Stromal cell of bone marrow (primary cell): Measurements from ENCODE around the gene NCAPD2.
"Not testable (repeated sequence)": the region's sequence is repeated elsewhere in the genome, so short reads cannot be mapped to it uniquely, and the experiment has no call there.

Experiments
- DNase-seq: peaks from one replicate; pipeline ENCODE4 v3.0.0-alpha.2; 2012; ENCODE audit warnings: low read depth

NCAPD2 gene

DNA sequence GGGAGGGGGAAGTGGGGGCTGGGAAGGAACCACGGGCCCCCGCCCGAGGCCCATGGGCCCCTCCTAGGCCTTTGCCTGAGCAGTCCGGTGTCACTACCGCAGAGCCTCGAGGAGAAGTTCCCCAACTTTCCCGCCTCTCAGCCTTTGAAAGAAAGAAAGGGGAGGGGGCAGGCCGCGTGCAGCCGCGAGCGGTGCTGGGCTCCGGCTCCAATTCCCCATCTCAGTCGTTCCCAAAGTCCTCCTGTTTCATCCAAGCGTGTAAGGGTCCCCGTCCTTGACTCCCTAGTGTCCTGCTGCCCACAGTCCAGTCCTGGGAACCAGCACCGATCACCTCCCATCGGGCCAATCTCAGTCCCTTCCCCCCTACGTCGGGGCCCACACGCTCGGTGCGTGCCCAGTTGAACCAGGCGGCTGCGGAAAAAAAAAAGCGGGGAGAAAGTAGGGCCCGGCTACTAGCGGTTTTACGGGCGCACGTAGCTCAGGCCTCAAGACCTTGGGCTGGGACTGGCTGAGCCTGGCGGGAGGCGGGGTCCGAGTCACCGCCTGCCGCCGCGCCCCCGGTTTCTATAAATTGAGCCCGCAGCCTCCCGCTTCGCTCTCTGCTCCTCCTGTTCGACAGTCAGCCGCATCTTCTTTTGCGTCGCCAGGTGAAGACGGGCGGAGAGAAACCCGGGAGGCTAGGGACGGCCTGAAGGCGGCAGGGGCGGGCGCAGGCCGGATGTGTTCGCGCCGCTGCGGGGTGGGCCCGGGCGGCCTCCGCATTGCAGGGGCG, 40.2 kb downstream of the NCAPD2 start, which contains the start of gene GAPDH:
Gene GAPDH (plus strand): TSS at position 595 of the 772 bp plus-strand sequence. CDS start 316 bp downstream, outside the sequence.
- peak; percentile 96 for DNase-seq

DNA sequence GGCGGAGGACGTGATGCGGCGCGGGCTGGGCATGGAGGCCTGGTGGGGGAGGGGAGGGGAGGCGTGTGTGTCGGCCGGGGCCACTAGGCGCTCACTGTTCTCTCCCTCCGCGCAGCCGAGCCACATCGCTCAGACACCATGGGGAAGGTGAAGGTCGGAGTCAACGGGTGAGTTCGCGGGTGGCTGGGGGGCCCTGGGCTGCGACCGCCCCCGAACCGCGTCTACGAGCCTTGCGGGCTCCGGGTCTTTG, 40.7 kb downstream of the NCAPD2 start:
- no peak for DNase-seq

DNA sequence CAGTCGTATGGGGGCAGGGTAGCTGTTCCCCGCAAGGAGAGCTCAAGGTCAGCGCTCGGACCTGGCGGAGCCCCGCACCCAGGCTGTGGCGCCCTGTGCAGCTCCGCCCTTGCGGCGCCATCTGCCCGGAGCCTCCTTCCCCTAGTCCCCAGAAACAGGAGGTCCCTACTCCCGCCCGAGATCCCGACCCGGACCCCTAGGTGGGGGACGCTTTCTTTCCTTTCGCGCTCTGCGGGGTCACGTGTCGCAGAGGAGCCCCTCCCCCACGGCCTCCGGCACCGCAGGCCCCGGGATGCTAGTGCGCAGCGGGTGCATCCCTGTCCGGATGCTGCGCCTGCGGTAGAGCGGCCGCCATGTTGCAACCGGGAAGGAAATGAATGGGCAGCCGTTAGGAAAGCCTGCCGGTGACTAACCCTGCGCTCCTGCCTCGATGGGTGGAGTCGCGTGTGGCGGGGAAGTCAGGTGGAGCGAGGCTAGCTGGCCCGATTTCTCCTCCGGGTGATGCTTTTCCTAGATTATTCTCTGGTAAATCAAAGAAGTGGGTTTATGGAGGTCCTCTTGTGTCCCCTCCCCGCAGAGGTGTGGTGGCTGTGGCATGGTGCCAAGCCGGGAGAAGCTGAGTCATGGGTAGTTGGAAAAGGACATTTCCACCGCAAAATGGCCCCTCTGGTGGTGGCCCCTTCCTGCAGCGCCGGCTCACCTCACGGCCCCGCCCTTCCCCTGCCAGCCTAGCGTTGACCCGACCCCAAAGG, 41.2 kb downstream of the NCAPD2 start:
- peak; percentile 66 for DNase-seq

DNA sequence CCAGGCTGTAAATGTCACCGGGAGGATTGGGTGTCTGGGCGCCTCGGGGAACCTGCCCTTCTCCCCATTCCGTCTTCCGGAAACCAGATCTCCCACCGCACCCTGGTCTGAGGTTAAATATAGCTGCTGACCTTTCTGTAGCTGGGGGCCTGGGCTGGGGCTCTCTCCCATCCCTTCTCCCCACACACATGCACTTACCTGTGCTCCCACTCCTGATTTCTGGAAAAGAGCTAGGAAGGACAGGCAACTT, 41.7 kb downstream of the NCAPD2 start:
- DNase-seq: no peak

DNA sequence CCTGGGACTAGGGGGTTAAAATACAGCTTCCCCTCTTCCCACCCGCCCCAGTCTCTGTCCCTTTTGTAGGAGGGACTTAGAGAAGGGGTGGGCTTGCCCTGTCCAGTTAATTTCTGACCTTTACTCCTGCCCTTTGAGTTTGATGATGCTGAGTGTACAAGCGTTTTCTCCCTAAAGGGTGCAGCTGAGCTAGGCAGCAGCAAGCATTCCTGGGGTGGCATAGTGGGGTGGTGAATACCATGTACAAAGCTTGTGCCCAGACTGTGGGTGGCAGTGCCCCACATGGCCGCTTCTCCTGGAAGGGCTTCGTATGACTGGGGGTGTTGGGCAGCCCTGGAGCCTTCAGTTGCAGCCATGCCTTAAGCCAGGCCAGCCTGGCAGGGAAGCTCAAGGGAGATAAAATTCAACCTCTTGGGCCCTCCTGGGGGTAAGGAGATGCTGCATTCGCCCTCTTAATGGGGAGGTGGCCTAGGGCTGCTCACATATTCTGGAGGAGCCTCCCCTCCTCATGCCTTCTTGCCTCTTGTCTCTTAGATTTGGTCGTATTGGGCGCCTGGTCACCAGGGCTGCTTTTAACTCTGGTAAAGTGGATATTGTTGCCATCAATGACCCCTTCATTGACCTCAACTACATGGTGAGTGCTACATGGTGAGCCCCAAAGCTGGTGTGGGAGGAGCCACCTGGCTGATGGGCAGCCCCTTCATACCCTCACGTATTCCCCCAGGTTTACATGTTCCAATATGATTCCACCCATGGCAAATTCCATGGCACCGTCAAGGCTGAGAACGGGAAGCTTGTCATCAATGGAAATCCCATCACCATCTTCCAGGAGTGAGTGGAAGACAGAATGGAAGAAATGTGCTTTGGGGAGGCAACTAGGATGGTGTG, 42.3 kb downstream of the NCAPD2 start:
- DNase-seq: no peak

DNA sequence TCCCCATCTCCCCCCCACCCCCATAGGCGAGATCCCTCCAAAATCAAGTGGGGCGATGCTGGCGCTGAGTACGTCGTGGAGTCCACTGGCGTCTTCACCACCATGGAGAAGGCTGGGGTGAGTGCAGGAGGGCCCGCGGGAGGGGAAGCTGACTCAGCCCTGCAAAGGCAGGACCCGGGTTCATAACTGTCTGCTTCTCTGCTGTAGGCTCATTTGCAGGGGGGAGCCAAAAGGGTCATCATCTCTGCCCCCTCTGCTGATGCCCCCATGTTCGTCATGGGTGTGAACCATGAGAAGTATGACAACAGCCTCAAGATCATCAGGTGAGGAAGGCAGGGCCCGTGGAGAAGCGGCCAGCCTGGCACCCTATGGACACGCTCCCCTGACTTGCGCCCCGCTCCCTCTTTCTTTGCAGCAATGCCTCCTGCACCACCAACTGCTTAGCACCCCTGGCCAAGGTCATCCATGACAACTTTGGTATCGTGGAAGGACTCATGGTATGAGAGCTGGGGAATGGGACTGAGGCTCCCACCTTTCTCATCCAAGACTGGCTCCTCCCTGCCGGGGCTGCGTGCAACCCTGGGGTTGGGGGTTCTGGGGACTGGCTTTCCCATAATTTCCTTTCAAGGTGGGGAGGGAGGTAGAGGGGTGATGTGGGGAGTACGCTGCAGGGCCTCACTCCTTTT, 43.1 kb downstream of the NCAPD2 start:
- no peak for DNase-seq

DNA sequence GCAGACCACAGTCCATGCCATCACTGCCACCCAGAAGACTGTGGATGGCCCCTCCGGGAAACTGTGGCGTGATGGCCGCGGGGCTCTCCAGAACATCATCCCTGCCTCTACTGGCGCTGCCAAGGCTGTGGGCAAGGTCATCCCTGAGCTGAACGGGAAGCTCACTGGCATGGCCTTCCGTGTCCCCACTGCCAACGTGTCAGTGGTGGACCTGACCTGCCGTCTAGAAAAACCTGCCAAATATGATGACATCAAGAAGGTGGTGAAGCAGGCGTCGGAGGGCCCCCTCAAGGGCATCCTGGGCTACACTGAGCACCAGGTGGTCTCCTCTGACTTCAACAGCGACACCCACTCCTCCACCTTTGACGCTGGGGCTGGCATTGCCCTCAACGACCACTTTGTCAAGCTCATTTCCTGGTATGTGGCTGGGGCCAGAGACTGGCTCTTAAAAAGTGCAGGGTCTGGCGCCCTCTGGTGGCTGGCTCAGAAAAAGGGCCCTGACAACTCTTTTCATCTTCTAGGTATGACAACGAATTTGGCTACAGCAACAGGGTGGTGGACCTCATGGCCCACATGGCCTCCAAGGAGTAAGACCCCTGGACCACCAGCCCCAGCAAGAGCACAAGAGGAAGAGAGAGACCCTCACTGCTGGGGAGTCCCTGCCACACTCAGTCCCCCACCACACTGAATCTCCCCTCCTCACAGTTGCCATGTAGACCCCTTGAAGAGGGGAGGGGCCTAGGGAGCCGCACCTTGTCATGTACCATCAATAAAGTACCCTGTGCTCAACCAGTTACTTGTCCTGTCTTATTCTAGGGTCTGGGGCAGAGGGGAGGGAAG, 43.9 kb downstream of the NCAPD2 start:
- not testable (repeated sequence) for DNase-seq

DNA sequence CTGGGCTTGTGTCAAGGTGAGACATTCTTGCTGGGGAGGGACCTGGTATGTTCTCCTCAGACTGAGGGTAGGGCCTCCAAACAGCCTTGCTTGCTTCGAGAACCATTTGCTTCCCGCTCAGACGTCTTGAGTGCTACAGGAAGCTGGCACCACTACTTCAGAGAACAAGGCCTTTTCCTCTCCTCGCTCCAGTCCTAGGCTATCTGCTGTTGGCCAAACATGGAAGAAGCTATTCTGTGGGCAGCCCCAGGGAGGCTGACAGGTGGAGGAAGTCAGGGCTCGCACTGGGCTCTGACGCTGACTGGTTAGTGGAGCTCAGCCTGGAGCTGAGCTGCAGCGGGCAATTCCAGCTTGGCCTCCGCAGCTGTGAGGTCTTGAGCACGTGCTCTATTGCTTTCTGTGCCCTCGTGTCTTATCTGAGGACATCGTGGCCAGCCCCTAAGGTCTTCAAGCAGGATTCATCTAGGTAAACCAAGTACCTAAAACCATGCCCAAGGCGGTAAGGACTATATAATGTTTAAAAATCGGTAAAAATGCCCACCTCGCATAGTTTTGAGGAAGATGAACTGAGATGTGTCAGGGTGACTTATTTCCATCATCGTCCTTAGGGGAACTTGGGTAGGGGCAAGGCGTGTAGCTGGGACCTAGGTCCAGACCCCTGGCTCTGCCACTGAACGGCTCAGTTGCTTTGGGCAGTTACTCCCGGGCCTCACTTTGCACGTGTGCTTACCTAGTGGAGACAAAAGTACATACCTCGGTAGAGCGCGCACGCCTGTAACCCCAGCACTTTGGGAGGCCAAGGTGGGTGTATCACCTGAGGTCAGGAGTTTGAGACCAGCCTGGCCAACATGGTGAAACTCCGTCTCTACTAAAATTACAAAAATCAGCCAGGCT, 44.8 kb downstream of the NCAPD2 start:
- no peak for DNase-seq

DNA sequence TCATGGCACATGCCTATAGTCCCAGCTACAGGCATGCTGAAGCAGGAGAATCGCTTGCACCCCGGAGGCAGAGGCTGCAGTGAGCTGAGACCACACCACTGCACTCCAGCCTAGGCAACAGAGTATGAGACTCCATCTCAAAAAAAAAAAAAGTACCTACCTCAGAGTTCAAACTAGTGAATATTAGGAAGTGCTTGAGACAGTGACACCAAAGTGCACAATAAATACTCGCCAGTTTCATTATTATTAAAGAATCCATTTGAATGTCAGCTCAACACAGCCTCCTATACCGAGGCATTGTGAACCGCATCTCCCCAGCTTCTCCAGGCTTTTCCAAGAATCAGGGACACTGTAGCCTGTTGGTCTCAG, 45.4 kb downstream of the NCAPD2 start:
- DNase-seq: no peak

DNA sequence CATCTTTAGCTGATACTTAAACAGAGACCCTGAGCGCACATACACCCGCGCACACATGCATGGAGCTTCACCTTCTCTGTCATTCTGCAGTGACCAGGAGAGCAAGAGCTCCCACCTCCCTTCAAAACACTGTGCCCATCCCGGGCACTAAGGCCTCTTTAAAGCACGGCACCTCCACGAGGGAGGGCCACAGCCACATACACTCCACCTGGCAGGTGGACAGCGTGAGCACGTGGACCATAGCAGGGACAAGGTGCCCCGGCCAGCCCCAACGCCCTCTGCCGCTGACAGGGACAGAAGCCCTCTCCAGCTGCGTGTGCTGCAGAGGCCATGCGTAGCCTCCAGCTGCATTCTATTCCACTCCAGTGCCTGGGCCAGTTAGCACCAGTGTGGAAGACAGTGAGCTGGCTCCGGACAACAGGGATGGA, 45.8 kb downstream of the NCAPD2 start:
- no peak for DNase-seq

DNA sequence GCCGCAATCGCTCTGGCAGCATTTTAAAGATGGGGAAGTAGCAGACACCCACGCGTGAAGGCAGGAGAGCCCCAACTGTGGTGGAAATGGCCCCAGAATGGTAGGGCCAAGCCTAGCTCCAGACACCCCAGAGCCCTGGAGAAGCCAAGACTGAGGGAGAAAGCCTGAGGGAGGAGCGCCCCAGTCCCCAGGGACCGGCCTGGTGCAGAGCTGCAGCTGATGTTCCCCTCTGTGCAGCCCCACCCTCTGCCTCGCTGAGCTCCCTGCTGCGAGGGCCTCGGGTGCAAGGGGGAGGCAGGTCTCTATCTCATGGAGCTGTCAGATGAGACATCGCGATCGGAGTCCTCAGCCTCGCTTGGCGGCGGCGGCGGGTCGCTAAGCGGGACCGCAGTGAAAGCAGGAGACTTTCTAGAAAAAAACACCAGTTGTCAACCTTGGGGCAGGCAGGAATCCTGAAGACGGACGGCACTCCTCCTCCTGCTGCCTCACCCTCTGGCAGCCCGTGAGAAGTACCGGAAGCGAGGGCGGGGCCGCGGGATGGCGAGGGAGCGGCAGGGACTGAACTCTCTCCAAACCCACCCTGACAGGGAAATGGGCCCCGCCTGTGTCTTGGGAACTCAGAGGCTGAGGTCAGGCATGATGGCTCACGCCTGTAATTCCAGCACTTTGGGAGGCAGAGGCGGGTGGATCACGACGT, 46.4 kb downstream of the NCAPD2 start:
- peak; percentile 94 for DNase-seq

DNA sequence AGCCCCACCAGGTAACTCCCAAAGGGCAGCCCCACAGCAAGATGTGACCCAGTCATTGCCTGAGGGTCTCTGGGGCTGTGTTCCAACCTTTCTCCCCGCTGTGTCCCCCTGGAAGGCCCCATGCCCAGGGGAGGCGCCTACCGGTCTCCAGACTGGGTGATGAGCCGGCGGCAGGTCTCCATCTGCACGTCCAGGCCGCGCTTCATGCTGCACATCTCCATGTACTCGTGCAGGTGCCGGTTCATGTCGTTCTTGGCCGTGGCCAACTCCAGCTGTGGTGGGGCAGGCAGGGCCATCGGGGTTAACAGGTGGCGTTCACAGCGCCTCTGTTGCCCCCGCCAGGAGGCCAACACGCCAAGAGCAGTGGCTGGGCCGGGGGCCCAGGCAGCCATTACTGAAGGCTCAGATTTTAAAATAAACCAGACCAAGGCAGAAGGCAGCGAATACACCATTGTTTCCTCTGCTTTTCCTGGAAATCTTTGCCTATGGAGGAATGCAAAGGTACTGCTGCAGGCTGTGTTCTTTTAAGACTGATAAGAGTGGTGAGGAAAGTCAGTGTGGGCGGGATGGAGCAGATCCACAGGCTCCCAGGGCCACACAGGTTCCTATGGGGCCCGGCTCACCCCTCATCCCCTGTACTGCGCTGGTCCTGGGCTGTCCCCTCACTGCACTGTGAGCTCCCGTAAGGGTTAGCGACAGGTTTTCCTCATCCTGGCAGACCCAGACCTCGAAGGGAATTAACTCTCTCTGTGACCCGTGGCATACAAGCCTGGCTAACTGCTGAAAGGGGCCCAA, 47.7 kb downstream of the NCAPD2 start:
- no peak for DNase-seq

DNA sequence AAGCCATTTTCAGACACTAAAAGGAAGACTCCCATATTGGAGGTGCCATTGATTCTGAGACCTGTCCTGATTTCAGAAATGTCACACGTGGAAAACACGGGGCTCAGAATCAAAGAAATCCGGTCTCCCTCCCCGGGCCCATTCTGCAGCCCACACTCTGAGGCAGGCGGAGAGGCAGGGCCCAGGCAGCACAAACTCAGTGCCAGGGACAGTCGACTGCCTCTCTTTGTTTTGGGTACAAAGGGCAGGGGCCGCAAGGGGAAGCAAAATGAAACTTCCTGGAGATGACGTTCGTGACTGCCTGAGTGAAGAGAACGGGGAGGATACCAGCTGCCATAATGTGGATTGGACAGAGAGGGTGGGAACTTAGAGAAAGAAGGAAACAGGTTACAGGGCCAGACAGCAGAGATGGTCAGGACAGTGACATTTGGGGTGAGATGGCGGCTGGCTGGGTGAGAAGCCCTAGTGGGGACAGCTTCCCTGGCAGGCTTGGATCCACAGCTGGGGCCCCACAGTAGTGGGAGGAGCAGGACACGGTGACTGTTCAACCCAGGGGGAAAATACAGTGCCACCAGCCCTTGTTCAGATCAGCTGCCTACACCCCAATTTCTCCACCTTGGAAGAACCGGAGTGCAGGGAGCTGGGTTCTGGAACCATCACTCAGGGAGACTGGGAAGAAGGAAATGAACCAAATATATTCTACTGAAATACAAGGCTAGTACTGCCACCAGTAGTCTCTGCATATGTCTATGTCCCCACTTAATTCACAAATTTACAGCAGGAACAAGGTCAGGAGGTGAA, 48.5 kb downstream of the NCAPD2 start:
- DNase-seq: no peak

DNA sequence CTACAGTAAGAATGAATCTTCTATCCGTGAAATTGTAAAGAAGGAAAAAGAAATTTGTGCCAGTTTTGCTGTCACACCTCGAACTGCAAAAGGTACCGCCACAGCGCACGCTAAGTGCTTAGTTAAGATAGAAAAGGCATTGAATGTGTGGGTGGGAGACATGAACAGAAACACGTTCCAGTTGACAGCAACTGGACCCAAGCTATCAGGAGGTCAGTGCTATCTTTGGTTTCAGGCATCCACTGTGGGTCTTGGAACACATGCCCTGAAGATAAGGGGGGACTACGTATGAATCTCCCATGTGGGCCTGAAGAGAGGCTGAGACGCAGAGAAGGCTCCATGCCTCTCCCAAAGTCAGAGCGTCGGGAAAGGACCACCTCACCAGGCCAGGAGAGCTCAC, 52.1 kb downstream of the NCAPD2 start:
- DNase-seq: no peak

DNA sequence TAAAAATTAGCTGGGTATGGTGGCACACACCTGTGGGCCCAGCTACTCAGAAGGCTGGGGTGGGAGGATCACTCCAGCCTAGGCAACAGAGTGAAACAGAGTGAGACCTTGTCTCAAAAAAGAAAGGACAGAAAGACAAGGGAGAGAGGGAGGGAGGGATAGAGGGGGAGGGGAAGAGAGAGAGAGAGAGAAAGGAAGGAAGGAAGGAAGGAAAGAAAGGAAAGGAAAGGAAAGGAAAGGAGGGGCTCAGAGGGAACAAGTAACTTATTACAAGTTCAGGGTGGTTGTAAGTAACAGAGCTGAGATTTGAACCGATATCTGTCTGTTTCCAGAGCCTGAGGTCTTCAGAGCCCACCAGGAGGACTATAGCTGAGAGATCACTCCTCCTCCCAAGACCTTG, 53.7 kb downstream of the NCAPD2 start:
- DNase-seq: no peak

DNA sequence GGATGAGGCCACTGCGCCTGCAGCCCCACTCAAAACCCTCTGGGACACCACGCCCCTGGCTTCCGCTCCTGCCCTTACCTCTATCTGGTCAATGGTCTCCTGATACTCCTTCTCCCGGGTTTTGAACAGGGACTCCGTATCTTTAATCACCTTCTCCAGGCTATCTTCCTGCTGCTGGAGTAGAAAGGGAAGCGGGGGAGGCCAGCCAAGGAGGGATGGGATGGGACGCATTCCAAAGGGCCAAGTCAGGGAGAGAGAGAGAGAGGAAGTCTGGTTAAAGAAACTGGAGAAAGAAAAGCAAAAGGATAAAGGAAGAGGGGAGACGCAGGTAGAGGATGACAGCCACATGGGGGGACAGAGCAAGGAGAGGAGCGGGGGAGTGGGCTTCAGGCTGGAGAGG, 54.1 kb downstream of the NCAPD2 start:
- DNase-seq: no peak

DNA sequence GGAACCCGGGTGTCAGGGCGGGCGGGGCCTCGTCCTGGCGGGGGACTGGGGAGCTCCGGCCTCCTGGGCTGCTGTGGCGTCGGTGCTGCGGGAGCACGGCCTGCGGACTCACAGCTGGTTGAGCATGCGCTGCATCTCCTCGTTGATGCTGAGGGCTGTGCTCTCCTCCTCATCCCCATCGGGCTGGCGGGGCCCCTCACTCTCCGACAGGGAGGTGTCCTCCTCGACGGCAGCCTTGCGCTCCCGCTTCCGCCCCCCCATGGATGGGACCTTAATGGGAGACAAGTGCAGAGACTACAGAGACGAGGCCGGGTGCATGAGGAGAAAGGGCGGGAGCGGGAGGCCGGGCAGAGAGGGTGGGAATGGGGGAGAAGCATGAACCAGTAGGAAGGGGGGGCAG, 54.7 kb downstream of the NCAPD2 start:
- no peak for DNase-seq

DNA sequence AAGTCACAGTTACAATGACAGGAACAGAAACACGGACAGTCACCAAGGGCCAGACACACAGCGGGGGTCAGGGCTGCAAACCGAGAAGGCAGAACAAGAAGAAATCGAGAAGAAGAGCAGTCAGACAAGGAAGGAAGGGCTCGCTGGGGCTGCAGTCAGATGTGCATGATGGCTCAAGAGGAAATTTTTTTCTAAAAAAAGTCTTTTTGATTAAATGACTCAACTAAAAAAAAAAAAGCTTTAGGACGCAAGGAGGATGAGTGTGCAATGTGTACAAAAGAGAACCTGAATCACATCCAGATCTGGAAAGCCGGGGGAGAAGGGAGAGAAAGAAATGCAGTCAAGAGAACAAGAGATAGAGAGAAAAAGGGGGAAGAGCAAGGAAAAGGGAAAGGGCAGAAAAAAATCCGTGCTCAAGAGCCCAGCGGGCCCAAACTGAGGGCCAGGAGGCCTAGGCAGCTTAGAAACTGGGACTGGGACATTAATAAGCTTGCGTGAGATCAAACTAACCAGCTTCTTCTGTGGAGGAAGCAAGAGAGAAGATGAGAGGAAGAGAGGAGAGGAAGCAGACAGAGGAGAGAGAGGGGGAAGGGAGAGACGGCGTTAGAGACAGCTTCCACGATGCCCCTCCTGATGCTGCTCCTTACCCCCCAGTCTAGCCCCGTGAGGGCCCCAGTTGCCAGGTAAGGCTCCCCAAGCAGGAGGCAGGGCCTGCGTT, 55.2 kb downstream of the NCAPD2 start:
- DNase-seq: peak; percentile 85
